ENCODE measurements around the gene EP300.
"Not testable (repeated sequence)": the region's sequence is repeated elsewhere in the genome, so short reads cannot be mapped to it uniquely, and the experiment has no call there.

The EP300 gene
- total RNA-seq = 125 reads per million in 2 donors

DNA sequence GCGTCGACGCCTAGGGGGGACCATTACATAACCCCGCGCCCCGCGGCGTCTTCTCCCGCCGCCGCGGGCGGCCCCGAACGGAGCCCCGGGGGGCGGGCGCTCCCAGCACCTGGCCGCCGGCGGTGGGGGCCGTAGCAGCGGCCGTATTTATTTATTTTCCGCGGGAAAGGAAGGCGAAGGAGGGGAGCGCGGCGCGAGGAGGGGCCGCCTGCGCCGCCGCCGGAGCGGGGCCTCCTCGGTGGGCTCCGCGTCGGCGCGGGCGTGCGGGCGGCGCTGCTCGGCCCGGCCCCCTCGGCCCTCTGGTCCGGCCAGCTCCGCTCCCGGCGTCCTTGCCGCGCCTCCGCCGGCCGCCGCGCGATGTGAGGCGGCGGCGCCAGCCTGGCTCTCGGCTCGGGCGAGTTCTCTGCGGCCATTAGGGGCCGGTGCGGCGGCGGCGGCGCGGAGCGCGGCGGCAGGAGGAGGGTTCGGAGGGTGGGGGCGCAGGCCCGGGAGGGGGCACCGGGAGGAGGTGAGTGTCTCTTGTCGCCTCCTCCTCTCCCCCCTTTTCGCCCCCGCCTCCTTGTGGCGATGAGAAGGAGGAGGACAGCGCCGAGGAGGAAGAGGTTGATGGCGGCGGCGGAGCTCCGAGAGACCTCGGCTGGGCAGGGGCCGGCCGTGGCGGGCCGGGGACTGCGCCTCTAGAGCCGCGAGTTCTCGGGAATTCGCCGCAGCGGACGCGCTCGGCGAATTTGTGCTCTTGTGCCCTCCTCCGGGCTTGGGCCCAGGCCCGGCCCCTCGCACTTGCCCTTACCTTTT, at the start of gene EP300:
EP300 (plus strand) TSS at position 570 of the 795 bp plus-strand sequence. CDS start 413 bp downstream, outside the sequence.
- peak; percentile 64 for DNase-seq

DNA sequence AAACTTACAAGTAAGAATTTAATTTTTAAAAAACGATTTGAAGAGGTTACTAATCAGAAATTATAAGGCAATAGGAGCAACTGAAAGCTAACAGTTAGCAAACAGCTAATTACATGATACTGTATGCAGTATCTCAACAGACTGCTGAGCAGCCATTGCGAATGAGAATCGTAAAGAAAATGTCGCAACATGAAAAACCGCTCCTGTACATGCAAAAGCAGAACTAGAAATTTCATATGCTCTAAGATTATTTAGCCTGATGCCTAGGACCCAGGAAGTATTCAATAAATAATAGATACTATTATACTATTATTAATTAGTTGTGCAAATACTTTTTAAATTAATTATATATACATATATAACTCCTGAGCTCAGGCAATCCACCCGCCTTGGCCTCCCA, 48.7 kb upstream of the EP300 start:
- DNase-seq = no peak

DNA sequence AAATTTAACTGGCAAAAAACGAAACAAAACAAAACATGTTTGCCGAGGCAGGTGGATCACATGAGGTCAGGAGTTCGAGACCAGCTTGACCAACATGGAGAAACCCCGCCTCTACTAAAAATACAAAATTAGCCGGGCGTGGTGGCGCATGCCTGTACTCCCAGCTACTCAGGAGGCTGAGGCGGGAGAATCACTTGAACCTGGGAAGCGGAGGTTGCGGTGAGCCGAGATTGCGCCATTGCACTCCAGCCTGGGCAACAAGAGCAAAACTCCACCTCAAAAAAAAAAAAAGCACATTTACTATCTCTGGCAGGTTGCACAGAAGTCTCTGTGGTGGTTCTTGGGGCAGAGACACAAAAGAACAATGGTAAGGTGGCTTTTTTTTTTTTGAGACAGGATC, 46.8 kb upstream of the EP300 start:
- not testable (repeated sequence) for DNase-seq

DNA sequence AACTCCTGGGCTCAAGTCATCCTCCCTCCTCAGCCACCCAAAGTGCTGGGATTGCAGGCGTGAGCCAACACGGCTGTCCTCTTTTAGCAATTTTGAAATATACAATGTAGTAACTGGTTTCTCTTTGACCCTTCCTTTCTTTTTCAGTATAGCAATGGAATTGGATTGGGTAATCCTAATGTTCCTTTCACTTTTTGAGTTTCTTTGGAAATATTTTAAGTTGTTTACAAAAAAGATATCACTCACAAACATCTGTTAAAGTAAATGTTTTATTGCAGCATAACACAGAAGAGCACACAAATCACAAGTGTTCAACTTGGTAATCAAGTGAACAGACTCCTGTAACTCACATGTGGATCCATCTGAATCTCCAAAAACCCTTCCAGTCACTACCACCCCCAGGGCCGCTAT, 44.6 kb upstream of the EP300 start:
- DNase-seq = no peak

DNA sequence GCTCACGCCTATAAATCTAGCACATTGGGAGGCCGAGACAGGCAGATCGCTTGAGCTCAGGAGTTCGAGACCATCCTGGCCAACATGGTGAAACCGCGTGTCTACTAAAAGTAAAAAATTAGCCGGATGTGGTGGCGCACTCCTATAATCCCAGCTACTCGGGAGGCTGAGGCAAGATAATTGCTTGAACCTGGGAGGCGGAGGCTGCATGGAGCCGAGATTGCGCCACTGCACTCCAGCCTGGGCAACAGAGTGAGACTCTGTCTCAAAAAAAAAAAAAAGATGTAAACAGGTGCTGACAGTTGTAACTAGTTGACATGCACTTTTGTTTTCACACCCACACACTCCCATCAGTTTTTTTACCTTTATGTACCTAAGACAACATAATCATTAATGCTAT, 44.0 kb upstream of the EP300 start:
- DNase-seq = not testable (repeated sequence)

DNA sequence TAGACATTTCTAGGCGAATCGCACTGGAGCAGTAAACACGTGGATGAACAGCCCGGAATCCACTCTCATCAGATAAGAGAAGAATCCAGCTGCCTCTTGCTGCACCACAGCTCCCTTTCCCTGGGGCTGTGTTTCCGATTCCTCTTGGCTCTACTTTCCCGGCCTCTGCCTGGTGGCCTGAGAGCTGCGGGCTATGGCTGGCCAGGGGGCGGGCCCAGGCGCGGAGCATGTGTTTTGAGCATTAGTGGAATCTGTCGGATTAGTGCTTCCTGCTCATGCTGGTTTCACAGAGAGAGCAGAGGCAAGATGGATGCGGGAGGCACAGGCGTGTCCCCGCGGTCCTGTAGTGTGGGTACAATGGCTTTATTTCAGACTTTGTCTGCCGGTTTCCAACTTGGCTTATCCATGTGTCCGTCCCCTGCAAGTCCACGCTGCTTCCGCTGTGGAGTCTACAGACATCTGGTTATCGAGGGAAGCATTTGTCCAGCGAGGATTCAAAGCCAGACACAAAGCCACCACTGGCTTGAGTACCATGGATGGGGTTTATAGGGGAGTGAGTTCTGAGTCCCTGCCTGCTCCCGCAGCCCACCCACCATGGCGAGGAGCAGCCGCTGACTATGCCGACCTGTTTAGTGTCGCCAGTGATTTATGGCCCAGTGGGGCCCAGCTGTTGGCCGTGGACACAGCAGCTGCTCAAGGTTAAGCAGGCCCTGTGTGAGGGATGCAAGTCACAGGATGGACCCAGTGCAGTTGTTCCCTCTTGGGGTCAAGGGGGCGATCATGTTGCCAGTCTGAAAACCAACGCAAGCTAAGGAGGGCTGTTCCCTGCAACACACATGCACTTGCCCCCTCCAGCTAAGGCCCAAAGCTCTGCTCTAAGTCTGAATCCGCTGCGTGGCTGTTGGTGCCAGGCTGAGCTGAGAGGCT, 43.3 kb upstream of the EP300 start:
- DNase-seq = no peak

DNA sequence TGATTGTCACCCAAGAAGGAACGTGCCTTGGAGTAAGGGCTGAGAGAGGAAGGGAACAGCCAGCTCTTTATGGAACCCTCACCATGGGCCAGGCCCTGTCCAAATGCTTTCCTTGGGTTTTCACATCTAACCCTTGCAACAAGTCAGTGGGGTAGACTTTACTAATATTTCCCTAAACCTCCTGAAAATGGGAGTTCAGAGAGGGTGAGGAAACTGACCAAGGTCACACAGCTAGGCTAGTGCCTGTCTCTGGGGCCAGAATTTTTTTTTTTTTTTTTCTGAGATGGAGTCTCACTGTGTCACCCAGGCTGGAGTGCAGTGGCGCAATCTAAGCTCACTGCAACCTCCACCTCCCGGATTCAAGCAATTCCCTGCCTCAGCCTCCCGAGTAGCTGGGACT, 42.6 kb upstream of the EP300 start:
- not testable (repeated sequence) for DNase-seq

DNA sequence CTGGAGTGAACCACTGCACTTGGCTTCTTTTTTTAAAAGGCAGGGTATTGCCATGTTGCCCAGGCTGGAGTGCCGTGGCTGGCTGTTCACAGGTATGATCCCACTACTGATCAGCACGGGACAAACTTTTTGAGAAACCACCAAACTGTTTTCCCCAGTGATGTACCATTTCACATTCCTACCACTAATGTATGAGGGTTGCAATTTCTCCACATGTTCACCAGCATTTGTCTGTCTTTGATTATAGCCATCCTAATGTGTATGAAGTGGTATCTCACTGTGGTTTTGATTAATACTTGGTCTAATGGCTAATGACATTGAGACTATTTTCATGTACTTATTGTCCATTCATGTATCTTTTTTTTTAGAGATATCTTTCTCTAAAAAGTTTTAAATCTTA, 41.5 kb upstream of the EP300 start:
- DNase-seq = no peak

DNA sequence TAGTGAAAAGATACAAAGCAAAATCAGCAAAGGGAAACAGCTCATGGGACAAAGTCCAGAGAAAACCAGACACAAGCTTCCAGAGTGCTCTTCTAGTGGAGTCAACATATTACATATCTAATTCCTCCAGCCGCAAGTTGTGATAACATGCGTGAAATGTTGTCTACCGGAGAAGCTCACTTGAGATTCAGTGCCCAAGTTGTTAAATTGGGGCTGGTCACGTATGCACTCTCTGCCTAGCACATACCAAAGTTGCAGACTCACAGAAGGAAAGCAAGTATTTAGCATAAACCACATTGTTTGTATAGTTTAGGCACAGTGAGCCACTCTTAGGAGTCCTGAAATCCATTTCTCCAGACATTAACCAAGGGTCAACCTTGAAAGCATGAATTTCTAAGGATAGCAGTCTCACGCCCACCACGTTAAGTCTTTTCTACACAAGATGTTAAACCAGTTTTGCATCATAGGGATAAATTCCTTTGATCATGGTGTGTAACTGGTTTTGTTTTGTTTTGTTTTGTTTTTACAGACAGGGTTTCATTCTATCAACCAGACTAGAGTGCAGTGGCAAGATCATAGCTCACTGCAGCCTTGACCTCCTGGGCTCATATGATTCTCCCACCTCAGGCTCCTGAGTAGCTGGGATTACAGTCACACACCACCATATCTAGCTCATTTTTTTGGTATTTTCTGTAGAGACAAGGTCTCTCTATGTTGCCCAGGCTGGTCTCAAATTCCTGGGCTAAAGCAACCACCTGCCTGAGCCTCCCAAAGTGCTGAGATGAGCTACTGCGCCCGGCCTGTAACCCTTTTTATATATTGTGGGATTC, 39.5 kb upstream of the EP300 start:
- DNase-seq = no peak

DNA sequence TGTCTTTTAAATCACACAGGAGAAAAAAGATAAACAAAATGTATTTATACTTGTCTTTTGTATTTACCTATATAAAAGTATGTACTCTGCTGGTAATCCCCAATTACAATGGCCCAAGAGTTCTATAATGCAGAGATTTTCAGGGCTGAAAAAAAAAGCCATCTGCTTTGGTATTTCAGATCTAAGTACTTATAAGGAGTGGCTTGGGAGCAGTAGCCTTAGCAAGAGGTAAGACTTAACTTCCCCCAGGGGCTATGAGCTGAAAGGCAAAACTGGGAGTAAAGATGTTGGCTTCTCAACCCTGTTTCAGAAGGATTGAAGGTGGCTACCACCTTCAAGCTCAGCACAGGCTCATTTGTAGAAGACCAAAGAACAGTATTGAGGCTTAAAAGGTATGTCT, 35.3 kb upstream of the EP300 start:
- DNase-seq = no peak

DNA sequence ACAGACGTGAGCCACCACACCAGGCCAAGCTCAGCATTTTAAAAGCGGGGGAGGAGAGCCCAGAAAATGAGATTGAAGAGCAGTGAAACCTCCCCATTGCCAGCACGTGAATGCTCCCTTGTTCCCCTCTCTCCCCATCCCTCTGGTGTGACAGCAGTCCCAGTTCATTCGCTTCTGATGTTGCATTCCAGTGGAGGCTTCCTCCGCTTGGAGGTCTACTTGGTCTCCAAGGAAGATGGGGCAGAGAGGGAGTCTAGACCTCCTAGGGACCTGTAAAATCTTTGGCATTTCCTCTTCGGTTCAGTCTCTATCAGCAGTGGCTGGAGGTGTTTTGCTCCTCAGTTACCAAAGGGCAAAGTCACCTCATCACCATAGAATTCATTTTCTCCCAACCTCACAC, 30.2 kb upstream of the EP300 start:
- DNase-seq = no peak

DNA sequence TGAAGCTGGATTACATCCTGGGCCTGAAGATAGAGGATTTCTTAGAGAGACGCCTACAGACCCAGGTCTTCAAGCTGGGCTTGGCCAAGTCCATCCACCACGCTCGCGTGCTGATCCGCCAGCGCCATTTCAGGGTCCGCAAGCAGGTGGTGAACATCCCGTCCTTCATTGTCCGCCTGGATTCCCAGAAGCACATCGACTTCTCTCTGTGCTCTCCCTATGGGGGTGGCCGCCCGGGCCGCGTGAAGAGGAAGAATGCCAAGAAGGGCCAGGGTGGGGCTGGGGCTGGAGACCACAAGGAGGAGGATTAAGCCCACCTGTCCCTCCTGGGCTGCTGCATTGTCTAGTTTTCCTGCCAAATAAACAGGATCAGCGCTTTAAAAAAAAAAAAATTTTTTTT, 28.1 kb upstream of the EP300 start:
- not testable (repeated sequence) for DNase-seq

DNA sequence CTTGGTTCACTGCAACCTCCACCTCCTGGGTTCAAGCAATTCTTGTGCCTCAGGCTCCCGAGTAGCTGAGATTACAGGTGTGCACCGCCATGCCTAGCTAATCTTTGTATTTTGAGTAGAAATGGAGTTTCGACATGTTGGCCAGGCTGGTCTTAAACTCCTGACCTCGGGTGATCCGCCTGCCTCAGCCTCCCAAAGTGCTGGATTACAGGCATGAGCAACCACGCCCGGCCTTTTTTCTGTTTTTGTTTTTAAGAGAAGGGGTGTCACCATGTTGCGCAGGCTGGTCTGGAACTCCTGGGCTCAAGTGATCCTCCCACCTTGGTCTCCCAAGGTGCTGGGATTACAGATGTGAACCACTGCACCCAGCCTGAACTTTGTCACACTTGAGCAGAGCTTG, 26.1 kb upstream of the EP300 start:
- not testable (repeated sequence) for DNase-seq

DNA sequence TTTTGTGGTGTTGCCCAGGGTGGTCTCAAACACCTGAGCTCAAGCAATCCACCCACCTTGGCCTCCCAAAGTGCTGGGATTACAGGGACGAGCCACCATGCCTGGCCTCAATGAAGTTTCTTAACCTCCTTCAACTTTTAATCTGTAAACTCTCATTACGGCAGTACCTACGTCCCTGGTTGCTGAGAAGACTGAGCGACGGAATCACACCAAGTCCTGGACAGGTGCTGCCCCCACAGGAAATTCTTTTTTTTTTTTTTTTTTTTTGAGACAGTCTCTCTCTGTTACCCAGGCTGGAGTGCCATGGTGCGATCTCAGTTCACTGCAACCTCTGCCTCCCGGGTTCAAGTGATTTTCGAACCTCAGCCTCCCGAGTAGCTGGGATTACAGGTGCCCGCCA, 24.4 kb upstream of the EP300 start:
- not testable (repeated sequence) for DNase-seq

DNA sequence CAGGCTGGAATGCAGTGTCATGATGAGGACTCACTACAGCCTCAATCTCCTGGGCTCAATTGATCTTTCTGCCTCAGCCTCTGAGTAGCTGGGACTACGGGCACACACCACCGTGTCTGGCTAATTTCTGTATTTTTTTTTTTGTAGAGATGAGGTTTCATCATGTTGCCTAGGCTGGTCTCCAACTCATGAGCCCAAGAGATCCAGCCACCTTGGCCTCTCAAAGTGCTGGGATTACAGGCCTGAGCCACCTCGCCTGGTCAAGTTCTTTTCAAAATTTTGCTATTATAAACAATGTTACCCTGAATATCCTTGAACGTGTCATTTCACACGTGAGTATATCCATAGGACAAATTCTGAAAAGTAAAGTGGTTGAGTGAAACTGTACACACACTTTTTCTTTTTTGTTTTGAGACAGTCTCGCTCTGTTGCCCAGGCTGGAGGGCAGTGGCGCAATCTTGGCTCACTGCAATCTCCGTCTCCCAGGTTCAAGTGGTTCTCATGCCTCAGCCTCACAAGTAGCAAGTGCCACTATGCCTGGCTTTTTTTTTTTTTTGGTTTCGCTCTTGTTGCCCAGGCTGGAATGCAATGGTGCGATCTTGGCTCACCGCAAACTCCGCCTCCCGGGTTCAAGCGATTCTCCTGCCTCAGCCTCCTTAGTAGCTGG, 21.6 kb upstream of the EP300 start:
- no peak for DNase-seq

DNA sequence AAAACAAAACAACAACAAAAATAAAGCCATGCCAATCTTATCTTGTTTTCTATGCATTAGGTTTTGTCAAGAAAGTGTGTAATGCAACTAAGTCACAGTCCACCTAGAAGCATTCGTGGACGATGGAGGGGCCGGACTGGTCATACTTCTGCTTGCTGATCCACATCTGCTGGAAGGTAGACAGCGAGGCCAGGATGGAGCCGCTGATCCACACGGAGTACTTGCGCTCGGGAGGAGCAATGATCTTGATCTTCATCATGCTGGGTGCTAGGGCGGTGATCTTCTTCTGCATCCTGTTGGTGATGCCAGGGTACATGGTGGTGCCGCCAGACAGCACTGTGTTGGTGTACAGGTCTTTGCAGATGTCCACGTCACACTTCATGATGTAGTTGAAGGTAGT, 18.3 kb upstream of the EP300 start:
- no peak for DNase-seq

DNA sequence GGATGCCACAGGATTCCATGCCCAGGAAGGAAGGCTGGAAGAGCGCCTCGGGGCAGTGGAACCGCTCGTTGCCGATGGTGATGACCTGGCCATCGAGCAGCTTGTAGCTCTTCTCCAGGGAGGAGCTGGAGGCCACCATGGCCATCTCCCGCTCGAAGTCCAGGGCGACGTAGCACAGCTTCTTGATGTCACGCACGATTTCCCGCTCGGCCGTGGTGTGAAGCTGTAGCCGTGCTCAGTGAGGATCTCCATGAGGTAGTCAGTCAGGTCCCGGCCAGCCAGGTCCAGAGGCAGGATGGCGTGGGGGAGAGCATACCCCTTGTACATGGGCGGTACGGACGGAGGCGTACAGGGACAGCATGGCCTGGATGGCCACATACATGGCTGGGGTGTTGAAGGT, 17.9 kb upstream of the EP300 start:
- DNase-seq = no peak

DNA sequence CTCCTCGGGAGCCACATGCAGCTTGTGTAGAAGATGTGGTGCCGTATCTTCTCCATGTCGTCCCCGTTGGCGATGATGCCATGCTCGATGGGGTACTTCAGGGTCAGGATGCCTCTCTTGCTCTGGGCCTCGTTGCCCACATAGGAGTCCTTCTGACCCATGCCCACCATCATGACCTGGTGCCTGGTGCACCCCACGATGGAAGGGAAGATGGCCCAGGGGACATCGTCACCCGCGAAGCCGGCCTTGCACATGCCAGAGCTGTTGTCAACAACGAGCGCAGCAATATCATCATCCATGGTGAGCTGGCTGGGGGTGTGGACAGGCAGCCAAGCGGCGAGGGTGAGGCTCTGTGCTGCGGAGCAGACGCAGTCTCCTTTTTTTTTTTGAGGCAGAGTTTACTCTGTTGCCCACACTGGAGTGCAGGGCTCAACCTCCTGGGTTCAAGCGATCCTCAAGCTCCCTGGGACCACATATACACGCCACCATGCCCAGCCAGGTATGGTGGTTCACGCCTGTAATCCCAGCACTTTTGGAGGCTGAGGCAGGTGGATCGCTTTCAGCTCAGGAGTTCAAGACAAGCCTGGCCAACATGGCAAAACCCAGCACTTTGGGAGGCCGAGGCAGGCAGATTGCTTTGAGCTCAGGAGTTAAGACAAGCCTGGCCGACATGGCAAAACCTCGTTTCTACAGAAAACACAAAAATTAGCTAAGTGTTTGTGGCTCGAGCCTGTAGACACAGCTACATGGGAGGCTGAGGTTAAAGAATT, 17.3 kb upstream of the EP300 start:
- DNase-seq = no peak

DNA sequence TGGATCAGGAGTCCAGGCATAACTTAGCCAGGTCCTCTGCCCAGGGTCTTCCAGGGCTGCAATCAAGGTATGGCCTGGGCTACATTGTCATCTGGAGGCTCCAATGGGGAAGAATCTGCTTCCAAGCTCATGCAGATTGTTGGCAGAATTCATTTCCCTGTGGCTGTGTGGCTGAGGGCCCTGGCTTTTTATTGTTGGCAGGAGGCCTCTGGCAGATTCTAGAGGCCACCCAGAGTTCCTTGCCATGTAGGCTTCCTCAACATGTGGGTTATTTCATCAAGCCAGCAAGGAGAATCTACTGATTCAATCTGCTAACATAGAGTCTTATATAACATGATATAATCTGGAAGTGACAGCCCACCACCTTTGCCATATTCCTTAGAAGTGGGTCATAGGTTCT, 16.4 kb upstream of the EP300 start:
- no peak for DNase-seq

DNA sequence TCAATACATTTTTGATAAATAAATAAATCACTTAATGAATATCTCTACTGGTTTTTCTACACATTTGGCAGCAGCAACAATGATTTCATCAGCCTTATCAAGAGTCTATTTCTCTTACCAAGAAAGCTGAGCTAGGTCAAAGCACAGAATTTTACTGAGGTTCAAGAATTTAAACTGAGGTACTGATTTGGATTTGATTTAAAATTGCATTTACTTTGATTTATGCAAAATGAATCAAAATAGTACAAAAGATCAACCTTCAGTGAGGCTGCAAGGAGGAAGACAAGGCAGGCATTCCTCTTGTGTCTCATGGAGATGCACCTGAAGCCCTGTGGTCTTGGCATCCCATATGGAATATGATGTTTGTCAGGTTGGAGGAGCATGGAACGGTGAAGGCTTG, 15.5 kb upstream of the EP300 start:
- no peak for DNase-seq

DNA sequence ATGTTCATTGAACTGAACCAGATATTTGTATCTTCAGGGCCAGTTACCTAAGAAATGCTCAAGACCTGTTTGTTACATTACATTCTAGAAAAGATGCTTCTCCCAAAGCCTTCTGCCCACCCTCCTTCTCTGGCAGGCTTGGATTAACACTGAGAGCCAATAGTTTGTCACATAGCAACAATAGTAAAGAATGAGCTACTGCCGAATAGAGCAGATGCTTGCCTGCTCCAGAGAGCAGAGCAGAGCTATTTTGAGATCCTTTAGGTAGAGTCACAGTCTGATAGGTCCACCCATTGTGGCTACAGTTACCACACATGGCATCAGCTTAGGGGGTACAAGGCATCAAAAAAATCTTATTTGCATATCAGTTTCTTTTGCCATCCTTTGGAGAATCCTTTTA, 13.5 kb upstream of the EP300 start:
- no peak for DNase-seq

DNA sequence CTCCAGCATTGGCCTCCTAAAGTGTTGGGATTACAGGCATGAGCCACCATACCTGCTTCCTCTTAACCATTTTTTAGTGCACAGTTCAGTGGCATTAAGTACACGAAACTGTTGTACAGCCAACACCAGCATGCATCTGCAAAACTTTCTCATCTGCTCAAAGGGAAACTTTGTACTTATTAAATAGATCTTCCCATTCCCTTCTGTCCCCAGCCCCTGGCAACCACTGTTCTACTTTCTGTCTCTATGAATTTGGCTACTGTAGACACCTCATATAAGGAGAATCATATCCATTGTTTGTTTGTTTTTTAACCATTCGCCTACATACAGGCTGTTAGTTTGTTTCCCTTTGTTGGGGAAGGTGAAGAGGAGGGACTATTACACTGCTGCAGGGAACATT, 6.5 kb upstream of the EP300 start:
- DNase-seq = no peak

All from activated gamma-delta T cell (primary cell).